CD4-positive, alpha-beta T cell treated with Interleukin-1 beta for 1 hour (primary cell): ENCODE measurements around the gene SDF2L1.
"Not testable (repeated sequence)": the region's sequence is repeated elsewhere in the genome, so short reads cannot be mapped to it uniquely, and the experiment has no call there.

Source experiments
- DNase-seq, 2 donors: peaks; one replicate each; pipeline ENCODE4 v3.0.0-alpha.2; 2020 to 2022

SDF2L1 gene

DNA sequence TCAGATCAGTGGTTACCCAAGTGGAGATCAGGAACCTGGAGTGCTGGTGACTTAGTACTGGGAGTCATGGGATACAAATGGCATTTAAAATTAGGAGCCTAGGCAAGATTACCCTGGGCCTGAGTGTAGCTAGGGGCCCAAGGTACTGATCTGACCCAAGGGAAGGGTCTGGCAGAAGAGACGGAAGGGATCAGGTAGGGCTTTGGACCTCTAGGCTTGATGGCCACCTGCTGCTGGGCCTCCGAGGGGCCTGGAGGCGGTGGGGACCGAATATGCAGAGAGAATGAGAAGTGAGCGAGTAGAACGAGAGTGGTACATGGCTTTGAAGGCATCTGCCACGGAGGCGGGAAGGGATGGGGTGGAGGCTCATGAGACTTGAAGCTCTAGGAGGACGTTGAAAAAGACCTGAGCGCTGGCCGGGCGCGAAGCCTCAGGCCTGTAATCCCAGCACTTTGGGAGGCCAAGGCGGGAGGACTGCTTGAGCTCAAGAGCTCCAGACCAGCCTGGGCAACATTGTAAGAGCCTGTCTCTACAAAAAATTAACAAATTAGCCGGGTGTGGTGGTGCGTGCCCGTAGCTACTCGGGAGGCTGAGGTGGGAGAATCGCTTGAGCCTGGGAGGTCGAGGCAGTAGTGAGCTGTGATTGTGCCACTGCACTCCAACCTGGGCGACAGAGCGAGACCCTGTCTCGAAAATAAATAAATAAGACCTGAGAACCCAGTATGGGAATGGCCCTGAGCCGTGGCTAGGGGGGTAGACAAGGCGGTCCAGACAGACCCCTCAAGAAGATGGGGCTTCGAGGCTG is 23.1 kb downstream of the SDF2L1 start:
- no peak for DNase-seq

DNA sequence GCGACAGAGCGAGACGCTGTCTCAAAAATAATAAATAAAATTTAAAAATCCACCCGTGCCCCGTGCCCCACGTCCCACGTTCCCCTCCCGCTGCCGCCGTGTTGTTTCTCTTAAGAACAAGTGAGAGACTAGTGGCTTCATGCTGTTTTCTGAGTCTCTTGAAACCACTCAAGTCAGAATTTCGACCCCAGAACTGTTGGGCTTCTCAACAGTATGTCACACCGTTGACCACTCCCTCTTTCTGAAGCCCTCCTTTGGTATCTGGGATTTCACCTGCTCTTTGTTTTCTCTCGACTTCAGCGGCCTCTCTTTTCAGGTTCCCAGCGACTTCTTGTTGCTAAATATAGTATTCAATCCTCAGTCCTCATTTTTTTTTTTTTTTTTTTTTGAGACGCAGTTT is 24.7 kb downstream of the SDF2L1 start:
- no peak for DNase-seq

DNA sequence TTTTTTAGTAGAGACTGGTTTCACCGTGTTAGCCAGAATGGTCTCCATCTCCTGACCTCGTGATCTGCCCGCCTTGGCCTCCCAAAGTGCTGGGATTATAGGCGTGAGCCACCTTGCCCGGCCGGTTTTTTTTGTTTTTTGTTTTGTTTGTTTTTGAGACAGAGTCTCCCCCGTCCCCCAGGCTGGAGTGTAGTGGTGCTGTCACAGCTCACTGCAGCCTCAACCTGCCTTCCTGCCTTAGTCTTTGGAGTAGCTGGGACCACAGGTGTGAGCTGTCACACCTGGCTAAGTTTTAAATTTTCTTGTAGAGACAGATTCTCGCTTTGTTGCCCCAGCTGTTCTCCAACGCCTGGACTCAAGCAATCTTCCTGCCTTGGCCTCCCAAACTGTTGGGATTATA is 26.9 kb downstream of the SDF2L1 start:
- no peak for DNase-seq

DNA sequence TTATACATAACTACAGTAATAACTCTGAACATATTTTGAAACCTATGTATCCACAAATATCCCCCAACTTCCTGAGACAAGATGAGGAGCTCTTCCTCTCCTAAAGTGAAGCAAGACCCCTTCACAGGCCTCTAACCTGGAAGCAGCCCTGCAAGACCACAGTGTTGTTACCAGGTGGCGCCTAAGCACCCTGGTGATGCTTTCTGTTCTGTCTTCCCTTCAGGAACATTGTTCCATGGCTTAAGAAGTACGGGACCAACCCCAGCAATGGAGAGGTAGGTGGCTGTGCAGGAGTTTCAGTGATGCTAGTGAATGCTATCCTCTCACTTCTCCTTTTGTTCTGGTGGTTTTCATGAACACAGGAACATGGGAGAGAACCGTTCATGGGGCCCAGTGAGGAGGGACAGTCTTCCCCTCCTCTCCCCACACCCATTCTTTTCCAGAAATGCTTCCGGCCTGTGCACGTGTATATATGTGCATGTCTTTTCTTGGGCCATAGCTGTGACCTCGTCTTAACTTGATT is 30.1 kb downstream of the SDF2L1 start:
- DNase-seq, result no peak

DNA sequence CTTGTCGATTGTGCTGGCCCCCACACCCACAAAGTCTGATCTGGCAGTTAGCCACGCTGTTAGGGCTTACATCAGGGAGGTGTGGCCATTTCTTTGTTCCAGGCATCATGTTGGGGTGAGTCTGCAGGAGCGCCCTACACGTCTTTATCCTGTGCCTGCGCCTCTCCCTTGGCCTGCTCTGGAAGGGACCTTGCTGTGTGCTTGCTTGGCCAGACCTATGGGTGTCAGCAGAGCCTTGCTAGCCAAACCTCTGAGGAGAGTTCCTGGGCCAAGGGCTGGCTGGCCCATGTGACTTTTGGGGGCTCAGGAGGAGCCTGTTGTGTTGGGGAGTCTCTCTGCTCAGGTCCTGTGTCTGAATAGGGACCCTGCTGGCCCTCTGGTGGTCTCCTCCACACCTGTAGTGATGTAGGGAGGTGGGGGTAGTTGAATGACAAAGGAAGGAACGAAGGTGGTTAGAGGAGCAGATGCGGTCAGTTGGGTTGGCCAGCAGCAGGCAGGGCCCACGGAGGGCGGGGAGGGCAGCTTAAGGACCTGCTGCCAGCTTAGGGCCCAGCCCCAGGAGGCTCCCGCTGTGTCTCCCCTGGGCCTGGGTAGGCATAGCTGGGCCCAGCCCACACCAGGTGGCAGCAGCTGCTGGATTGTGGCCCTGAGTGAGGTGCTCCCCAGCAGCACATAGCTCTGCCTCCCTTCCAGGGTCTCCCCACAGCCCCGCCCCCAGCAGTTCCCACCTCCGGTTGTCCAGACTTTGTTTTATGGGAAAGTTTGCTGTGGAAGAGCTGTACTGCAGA is 31.6 kb downstream of the SDF2L1 start:
- DNase-seq, result no peak

DNA sequence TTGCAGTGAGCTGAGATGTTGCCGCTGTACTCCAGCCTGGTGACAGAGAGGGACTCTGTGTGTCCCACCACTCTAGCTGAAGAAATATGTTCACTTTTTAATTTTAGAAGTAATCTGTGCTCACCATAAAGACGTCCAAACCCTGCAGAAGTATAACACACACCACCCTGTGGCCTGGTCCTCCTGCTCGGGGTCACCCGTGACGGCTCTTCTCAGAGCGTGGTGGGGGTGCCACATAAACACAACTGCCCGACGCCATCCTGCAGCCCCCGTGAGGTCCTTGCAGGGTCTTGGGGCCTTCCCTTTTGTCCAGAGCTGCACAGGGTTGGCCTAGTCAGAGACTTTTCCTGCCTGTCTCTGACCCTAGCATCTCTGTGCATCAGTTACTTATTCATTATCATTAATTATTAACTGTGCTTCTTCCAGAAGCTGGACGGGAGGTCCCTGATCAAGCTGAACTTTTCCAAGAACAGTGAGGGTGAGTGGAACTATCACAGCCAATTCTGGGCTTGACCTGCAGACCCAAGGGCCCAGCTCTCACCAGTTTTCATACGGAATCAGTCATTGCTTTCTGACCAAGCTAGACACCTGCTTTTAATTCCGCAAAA is 32.6 kb downstream of the SDF2L1 start:
- DNase-seq, result no peak

DNA sequence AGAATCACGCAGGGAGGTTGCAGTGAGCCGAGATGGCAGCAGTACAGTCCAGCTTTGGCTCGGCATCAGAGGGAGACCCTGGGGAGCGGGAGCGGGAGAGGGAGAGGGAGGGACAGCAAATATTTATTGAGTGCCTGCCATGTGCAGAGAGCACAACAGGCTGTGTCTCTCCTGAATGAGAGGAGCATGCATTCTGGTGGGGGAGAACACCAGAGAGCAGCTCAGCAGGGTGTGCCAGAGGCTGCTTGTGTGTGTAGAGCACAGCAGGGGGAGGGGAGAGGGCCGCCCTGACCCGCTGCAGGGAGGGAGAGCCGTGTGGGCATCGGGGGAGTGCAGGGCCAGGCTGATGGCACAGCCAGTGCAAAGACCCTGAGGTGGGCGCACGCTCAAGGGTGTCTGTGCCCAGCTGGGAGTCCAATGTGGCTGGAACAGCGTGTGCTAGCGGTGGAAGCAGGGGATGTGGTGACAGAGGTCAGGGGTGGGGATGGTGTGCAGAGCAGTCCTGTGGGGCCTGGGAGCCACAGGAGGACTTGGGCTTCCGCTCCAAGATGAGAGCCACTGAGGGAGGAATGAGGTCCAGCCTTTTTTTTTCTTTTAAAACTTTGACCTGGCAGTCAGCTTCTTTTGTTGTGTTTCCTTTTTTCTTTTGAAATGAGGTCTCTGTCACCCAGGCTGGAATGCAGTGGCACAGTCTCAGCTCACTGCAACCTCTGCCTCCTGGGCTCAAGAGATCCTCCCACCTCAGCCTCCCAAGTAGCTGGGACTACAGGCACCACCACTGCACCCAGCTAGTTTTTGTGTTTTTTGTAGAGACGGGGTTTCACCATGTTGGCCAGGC is 35.7 kb downstream of the SDF2L1 start:
- no peak for DNase-seq

DNA sequence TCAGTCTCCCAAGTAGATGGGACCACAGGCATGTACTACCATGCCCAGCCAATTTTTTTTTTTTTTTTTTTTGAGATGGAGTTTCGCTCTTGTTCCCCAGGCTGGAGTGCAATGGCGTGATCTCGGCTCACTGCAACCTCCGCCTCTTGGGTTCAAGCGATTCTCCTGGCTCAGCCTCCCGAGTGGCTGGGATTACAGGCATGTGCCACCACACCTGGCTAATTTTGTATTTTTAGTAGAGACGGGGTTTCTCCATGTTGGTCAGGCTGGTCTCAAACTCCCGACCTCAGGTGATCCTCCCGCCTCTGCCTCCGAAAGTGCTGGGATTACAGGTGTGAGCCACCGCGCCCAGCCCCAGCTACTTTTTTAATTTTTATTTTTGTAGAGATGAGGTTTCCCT is 36.7 kb downstream of the SDF2L1 start:
- not testable (repeated sequence) for DNase-seq

DNA sequence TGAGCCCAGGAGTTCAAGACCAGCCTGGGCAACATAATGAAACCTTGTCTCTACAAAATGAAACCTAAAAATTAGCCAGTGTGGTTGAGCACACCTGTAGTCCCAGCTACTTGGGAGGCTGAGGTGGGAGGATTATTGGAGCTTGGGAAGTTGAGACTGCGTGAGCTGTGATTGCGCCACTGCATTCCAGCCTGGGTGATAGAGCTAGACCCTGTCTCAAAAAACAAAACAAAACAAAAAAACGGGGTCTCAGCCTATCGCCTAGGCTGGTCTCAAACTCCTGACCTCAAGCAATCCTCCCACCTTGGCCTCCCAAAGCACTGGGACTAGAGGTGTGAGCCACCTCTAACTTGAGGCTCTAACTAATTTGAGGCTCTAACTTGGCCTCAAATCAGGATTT is 37.3 kb downstream of the SDF2L1 start:
- DNase-seq, result no peak

DNA sequence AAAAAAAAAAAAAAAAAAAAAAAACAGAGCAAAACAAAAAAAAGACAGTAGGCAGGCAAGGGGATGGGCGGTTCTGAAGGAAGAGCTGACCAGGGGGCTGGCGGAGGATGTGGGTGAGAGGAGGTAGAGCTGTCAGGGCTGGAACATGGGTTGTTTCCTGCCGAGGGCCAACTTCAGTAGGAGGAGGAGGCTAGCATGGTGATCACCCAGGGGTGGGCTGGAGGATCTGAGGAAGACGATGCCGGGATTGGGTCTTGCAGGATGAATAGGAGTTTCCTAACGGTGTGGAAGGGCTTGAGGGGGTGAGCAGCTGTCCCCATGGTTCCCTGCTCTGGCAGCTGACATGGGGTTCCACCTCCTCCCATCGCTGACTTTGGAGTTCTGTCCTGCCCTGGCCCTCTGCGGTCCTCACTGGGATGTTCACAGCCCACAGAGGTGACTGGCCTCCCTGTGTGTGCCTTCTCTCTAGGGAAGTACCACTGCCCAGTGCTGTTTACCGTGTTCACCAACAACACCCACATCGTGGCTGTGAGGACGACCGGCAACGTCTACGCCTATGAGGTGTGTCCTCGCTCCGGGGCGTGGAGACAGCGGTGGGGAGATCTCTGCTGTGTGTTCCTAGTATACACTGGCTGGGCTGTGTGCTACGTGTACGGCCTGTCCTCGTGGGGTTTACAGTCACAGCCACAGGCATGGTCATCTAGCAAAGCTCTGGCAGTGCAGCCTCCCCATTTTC is 38.9 kb downstream of the SDF2L1 start:
- no peak for DNase-seq

DNA sequence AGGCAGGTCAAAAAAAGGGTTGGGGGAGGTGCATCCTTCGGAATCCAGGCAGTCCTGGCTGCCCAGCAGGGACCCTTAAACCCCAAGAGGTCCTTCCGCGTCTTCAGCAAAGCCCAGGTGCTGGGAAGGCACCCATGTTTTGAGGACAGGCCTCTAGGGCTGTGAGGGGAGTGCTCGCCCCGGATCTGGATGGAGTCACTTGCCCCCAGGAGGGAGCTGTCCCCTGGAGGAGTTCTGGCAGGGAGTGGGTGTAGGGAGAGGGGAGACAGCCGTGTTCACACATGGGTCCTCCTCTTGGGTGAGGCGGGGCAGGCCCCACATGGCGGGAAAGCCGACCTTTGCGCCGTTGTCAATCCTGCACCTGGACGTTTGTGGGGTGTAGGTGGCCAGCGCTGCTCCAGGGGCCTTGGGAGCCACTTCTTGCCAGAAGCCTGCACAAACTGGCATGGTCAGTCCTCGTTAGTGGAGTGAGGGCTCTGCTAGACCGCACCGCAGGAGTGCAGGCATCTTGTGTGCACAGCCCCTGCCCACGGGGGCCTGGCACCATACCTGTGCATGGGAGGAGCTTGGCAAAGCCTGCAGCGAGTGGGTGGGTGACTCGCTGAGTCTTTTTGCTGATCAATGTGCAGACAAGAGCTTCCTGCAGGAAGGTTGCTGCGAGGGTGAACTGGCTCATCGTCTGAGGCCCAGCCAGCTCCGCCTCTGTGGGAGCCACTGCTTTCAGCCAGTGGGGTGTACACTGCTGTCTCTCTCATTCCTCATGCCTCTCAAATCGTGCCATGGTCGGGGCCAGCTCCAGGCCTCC is 39.7 kb downstream of the SDF2L1 start:
- no peak for DNase-seq

DNA sequence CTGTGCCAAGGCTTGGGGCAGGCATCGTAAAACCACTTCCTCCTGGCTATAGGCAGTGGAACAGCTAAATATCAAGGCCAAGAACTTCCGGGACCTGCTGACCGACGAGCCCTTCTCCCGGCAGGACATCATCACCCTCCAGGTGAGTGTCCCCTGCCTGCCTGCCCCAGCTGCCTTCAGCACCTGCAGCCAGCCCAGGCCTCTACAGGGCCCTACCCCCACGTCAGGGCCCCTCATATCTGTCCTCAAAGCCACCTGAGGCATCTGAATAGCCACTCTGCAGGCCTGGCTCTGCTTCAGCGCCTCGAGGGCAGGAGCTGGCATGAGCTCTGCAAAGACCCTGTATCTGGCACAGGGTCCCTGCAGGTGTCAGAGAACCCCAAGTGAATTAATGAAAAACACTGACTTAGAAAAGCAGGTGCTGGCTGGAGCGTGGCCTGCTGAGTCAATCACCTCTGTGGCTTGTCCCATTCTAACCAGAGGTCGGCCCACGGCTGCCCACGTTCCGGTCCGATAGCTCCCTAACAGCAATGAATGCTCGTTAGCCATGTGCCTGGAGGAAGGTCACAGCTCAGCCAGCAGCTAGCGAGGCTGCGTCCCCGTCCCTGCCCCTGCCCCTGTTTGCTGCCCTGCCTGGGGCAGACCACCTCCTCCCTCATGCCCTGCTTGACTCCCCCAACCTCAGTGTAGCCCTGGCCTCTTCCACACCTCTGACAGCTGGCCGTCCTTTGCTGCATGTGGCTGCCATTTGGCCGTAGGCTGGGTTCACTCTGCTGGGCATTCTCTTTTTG is 40.5 kb downstream of the SDF2L1 start:
- no peak for DNase-seq

DNA sequence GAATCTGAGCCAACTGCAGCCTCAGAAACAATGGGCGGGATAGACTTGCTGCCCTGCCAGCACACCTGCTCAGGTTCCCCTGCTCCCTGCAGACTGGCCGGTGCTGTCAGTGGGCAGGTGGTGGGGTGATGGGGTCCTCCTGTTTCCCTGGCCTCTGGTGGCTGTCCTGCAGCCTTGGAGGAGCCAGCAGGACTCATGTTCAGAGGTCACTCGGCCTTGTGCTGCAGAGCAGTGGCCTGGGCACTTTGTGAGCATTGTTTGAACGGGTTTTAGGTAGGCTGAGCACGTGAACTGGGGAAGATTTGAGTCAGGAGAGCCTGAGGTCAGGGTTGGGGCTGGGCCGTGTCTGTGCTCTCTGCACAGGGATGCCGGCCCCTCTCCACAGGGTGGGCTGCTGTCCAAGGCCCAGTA is 41.3 kb downstream of the SDF2L1 start:
- no peak for DNase-seq

DNA sequence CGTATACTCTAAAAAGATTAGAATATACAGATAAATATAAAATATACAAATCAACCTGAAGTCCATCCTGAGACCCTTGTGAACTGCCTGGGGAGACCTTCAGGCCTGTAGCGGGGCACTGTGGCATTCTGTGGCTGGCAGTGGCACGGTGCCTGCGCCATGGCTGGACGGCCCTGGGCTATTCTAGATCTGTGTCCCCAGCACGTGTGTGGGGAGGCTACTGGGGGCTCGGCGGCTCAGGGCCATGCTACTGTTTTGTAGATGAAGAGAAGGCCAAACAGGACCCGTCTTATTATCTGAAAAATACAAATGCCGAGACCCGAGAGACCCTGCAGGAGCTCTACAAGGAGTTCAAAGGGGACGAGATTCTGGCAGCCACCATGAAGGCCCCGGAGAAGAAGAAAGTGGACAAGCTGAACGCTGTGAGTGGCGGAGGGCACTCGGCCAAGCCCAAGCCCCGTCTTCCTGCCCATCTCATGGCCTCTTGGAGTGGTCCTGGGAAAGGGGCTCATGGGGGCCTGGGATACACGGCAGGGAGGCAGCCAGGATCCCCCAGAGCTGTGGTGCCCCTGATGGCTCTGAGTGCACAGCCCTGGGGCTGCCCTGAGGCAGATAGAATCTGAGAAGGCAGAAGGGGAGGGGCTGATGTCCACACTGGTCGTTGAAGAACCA is 42.5 kb downstream of the SDF2L1 start:
- DNase-seq, result no peak

DNA sequence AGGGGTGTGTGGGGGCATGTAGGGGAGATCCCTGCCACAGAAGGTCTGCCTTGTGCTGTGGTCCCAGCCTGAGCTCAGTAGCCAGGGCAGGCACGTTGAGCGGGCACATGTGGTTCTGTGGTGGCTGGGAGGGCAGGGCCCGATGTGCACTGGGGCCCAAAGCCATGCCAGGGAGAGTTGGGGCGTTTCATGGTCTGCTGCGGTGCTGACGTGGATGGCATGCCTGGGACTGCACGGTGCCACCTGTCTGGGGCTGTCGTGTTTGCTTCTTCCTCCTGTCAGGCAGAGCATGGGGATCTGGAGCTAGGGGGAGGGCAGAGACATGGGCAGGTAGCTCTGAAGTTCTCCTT is 43.0 kb downstream of the SDF2L1 start:
- no peak for DNase-seq

DNA sequence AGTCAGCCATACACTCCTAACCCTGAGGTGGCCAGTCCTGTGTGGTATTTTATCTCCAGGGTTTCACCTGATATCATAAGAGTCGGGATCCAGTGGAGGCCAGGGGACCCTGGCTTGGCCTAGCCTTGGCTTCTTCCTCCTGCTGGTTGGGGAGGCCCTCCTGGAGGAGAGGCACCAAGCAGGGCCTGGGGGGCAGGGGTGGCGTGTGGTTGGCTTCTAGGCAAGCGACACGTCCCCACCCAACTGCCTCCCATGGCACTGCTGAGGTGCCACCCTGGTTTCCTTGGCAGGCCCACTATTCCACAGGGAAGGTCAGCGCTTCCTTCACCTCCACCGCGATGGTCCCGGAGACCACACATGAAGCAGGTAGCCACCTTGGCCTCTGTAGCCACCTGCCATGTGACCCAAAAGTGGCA is 44.1 kb downstream of the SDF2L1 start:
- DNase-seq, result no peak

DNA sequence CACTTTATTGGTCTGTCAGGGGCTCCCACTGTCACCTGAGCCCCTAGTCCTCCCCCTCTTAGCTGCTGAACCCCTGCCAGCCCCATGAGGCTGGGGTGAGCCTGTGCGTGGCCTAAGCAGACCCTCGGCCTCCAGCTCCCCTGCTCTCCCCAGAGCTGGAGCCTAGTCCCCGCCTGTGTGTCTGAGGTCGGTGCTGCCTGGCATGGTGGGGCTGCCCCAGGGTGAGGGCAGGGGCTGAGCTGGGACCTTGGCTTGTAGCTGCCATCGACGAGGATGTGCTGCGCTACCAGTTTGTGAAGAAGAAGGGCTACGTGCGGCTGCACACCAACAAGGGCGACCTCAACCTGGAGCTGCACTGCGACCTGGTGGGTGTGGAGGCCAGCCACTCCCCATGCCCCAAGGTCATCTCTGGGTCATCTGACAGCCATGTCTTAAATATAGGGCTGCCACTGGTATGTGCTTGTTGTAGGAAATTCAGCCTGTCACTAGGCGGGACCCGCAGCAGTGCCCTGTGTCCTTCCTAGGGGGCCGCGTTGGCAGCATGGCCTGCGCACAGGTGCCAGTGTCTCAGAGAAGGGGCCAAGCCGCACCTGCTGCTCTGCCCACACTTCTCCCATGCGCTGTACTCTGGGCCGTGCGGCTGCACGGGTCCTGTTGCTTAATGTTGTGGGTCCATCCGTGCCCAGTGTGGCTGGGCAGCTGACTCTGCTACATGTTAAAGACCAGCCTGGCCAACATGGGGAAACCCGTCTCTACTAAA is 44.7 kb downstream of the SDF2L1 start:
- DNase-seq, result no peak

DNA sequence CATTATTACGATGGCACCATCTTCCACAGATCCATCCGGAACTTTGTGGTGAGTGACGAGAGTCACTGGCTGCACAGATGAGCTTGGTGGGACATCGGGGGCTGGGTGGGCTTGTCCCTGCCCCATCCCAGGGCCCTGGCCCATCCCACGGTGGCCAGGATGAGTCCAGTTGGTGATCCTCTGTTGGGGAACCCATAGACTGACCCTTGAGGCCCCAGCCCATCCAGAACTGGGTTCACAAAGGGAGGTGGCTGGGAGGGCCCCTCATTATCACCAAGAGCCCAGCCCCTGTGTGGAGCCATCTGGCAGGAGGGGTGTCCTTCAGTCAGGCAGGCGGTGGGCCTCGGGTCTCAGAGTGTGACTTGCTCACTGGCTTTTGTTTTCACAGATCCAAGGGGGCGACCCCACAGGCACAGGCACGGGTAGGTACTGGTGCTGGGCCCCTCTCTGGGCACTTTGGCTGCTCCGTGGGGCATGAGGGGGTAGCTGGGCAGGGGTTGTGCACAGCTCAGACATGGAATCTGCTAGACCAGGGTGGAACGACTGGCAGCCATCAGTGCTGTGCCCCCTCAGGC is 45.7 kb downstream of the SDF2L1 start:
- DNase-seq, result no peak

DNA sequence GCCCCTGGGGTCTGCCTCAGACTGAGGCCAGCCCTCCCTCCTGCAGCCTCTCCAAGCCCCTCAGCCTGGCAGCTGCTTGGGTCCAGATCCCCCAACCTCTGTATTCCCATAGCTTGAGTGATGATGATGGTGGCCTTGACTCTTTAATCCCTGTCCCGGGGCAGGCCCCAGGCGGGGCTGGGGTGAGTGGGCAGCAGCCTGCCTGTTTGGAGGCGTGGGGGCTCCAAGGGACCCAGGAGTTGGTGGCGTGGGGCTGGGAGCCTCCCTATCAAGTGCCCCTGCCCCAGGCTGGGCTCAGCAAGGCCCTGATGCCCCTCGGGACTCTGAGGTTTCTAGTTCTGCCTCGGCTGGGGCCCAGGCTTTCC is 46.2 kb downstream of the SDF2L1 start:
- no peak for DNase-seq
